Sigmoid colon (tissue), 7 donors: ENCODE data around the gene CRKL. TPM values are rescaled to one million over a fixed set of nuclear protein-coding genes. Genes with fewer than 3 reads are reported as not detected.

ENCODE experiments used
- DNase-seq: peaks from one replicate; pipeline ENCODE4 v3.0.0-alpha.2; 2019
- H3K27ac ChIP-seq, 4 donors: fragments of 200-600 bp; sonication (generic); one replicate each; pipeline ENCODE4 v1.5.1; 2016 to 2019; ENCODE audit warnings: mild to moderate bottlenecking in 1 of 4
- H3K27me3 ChIP-seq, 3 donors: fragments of 200-600 bp; sonication (generic); one replicate each; pipeline ENCODE4 v1.5.1; 2019; ENCODE audit warnings: mild to moderate bottlenecking in 1 of 3
- H3K36me3 ChIP-seq, 4 donors: fragments of 200-600 bp; sonication (generic); one replicate each; pipeline ENCODE4 v1.5.1; 2016 to 2019
- H3K4me1 ChIP-seq, 4 donors: fragments of 200-600 bp; sonication (generic); one replicate each; pipeline ENCODE4 v1.5.1; 2017 to 2019
- H3K4me3 ChIP-seq, 4 donors: fragments of 200-600 bp; sonication (generic); one replicate each; pipeline ENCODE4 v1.5.1; 2017 to 2019; ENCODE audit warnings: mild to moderate bottlenecking in 2 of 4, moderate library complexity in 1 of 4
- H3K9me3 ChIP-seq, 4 donors: fragments of 200-600 bp in 3 of 4; sonication (generic) in 3 of 4; one replicate each; pipeline versions ENCODE4 v1.5.1 to v1.6.1; 2013 to 2019
- CTCF ChIP-seq, 4 experiments: fragments of 450-650 bp in 3 of 4; fragments of 200-600 bp in 1 of 4; IDR thresholded peaks; one replicate each; pipeline ENCODE4 v1.5.1; 2016 to 2019; ENCODE audit warnings: antibody characterized with exemption in 4 of 4, mild to moderate bottlenecking in 3 of 4, moderate library complexity in 2 of 4
- EP300 ChIP-seq, 4 donors: sonication (generic); formaldehyde crosslinking; IDR thresholded peaks; one replicate each; pipeline ENCODE4 v1.6.1; 2017; ENCODE audit warnings: antibody characterized with exemption in 4 of 4
- POLR2A ChIP-seq, 2 donors: fragments of 450-650 bp; IDR thresholded peaks; one replicate each; pipeline ENCODE4 v1.6.1; 2016; ENCODE audit warnings: antibody characterized with exemption in 2 of 2, mild to moderate bottlenecking in 2 of 2, moderate library complexity in 2 of 2
- POLR2AphosphoS5 ChIP-seq, 4 donors: sonication (generic); formaldehyde crosslinking; IDR thresholded peaks; one replicate each; pipeline ENCODE4 v1.6.1; 2017; ENCODE audit warnings: antibody characterized with exemption in 4 of 4
- WGBS, 2 donors: extraction: QIAGEN DNeasy Blood & Tissue Kit; methylation state at CpG; one replicate each; pipeline ENCODE4 v1.1.7; 2013; 5-methylcytosine and 5-hydroxymethylcytosine counted together
- intact Hi-C: fragments of 100-400 bp; cut with DNase I; formaldehyde crosslinking; loops from one replicate; pipeline ENCODE4 v1.15.1; 2023
- polyA plus RNA-seq, 3 donors: library from polyadenylated mRNA; stranded (reverse); fragments of 200-250 nt; gene quantifications; one replicate each; pipeline ENCODE4 v1.2.3, GENCODE V29; 2013
- total RNA-seq, 4 donors: library from RNA; depleted of rRNA; stranded (reverse); fragments of >200 nt; gene quantifications; one replicate each; pipeline ENCODE4 v1.1.0, GENCODE V29; 2016
- donor health status: healthy with polysubstance abuse.
- donor health status: Bipolar disorder and iron deficiency.
- donor health status: healthy.

CRKL gene
- total and polyA plus RNA-seq, 7 donors = 16.8 to 37.1 (median 35.6) TPM

DNA sequence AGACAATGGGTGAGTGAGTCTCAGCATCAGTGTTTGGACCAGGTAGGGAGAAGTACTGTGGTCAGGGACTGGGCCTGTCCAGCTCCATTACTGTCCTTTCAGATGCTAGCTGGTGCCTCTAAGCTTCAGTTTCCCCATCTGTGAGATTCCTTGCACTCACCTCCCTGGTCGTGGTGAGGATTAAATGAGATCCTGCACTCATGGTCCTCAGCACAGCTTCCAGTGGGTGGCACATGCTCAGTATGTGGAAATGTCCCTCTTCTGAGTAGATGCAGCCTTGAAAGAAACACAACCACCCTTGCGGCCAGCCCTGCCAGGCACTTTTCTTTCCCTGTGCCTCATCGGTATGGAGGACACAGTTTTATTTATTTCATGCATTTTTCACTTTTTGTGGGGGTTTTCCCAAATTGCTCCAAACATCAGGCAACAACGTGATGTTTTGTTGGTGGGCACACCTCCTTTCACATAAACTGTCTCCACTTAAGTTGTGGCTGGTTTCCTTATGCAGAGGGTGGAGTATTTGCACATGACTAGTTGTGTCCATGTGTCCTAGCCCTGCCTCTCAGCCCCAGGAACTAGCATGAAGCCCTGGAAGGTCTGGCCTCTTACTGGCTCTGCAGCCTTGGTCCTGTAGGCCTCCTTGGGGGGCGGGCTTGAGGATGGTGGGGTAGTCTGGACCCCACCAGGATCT lies 66.0 kb downstream of the CRKL start:
- Histone ChIP-seq H3K9me3 (no peaks in the 10 kb centered on the region), H3K4me3 (peak overlapping the region; percentile 69 to 91 (median 90)), H3K4me1 (peaks cover 0 to 46% (median 43%) of the 10 kb centered on the region in 4 donors), H3K27ac (peak overlapping the region; percentile 87 to 93 (median 90)), H3K27me3 (no peaks in the 10 kb centered on the region), H3K36me3 (peaks cover 0 to 43% (median 12%) of the 10 kb centered on the region in 4 donors)
- intact Hi-C loops = no loop called here
- TF ChIP-seq POLR2A (IDR thresholded peaks at IDR 0.05) (no peak), CTCF (IDR thresholded peaks at IDR 0.05) (no peak), POLR2AphosphoS5 (IDR thresholded peaks at IDR 0.05) (no peak), EP300 (IDR thresholded peaks at IDR 0.05) (no peak)
- no peak for DNase-seq
- 75 to 80% methylated on average over 5 of the region's 5 CpGs for WGBS, 2 donors

DNA sequence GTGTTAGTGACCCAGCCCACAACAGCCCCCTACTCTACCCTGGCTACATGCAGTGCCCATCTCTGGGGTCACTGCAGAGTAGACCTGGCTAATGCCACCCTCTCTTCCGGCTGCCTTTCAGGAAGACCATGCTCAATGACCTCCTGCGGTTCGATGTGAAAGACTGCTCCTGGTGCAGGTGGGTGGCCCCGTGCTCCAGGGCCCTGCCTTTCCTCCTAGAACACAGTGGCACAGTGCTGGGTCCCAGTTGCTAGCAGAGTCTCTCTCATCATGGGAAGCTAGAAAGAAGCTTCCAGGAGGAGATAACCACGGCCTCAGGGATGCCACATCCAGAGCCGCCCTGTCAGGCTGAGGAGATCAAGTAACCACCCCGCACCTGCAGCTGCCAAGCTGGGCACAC lies 68.5 kb downstream of the CRKL start:
- Histone ChIP-seq H3K4me1 (peaks cover 0 to 30% (median 26%) of the 10 kb centered on the region in 4 donors), H3K4me3 (no peak overlapping the region), H3K27me3 (no peaks in the 10 kb centered on the region), H3K36me3 (peaks cover 0 to 62% (median 15%) of the 10 kb centered on the region in 4 donors), H3K9me3 (no peaks in the 10 kb centered on the region), H3K27ac (no peak overlapping the region)
- TF ChIP-seq POLR2AphosphoS5 (IDR thresholded peaks at IDR 0.05) = no peak
- TF ChIP-seq CTCF (IDR thresholded peaks at IDR 0.05) = no peak
- TF ChIP-seq EP300 (IDR thresholded peaks at IDR 0.05) = no peak
- TF ChIP-seq POLR2A (IDR thresholded peaks at IDR 0.05) = no peak
- 95% methylated on average over 7 of the region's 7 CpGs for whole genome bisulfite sequencing, 2 donors
- DNase-seq = no peak
- intact Hi-C loops = no loop called here

DNA sequence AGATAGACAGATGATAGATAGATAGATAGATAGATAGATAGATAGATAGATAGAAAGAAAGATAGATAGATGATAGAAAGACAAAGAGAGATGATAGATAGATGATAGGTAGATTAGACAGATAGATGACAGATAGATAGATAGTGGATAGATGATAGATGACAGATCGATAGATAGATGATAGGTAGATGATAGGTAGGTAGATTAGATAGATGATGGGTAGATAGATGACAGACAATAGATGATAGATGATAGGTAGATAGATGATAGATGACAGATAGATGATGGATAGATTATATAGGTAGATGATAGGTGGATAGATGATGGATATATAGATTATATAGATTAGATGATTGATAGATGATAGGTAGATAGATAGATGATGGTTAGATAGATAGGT lies 69.2 kb downstream of the CRKL start:
- 96 to 97% methylated on average over 1 of the region's 1 CpG for WGBS, 2 donors
- peaks cover 0 to 23% (median 19%) of the 10 kb centered on the region in 4 donors for H3K4me1 ChIP-seq
- H3K9me3 ChIP-seq = no peaks in the 10 kb centered on the region
- TF ChIP-seq CTCF (IDR thresholded peaks at IDR 0.05) (no peak), EP300 (IDR thresholded peaks at IDR 0.05) (no peak), POLR2AphosphoS5 (IDR thresholded peaks at IDR 0.05) (no peak), POLR2A (IDR thresholded peaks at IDR 0.05) (no peak)
- H3K36me3 ChIP-seq = peaks cover 1 to 68% (median 15%) of the 10 kb centered on the region in 4 donors
- DNase-seq = no peak
- H3K27ac ChIP-seq = no peak overlapping the region
- no peaks in the 10 kb centered on the region for H3K27me3 ChIP-seq
- H3K4me3 ChIP-seq = no peak overlapping the region
- intact Hi-C loops = no loop called here

DNA sequence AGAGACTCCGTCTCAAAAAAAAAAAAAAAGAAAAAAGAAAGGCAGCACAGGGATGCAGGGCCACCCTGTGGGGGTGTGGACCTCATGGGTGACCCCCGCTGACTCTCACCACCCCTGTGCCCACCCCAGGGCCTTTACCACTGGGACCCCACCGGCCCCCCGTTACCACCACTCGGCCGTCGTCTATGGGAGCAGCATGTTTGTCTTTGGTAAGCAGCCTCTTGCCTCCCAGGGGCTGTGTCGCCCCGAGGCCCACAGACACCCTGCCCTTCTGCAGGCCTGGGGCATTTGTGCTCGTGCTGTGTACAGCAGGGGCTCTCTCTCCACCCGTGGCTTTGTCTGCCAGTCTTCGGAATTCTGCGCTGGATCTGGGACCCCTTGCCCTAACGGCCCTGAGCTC lies 70.2 kb downstream of the CRKL start:
- no peak for DNase-seq
- Histone ChIP-seq H3K36me3 (peaks cover 11 to 78% (median 25%) of the 10 kb centered on the region in 4 donors), H3K9me3 (no peaks in the 10 kb centered on the region), H3K27ac (no peak overlapping the region), H3K27me3 (no peaks in the 10 kb centered on the region), H3K4me1 (peaks cover 0 to 21% (median 16%) of the 10 kb centered on the region in 4 donors), H3K4me3 (no peak overlapping the region)
- no peak for TF ChIP-seq CTCF (IDR thresholded peaks at IDR 0.05)
- intact Hi-C loops = no loop called here
- 94 to 95% methylated on average over 14 of the region's 14 CpGs for WGBS, 2 donors
